Posterior cingulate gyrus (tissue), 11 donors: Measurements from ENCODE around the gene SNX27.
A peak's percentile ranks its signal among the peaks of the same experiment; 100 is the strongest.

Source experiments
- DNase-seq, 10 donors: peaks; one replicate each; pipeline versions ENCODE4 v3.0.0 to v3.0.0-alpha.2; 2020 to 2021; ENCODE audit warnings: mixed read lengths in 3 of 10
- intact Hi-C: fragments of 100-400 bp; cut with DNase I; formaldehyde crosslinking; loops from one replicate; pipeline ENCODE4 v1.15.1; 2023

SNX27 gene

GRCh38 chr1:151611832-151612500, at the start of gene SNX27:
SNX27 (plus strand) TSS chr1:151612050; CDS start chr1:151612202, 152 bp downstream.
- intact Hi-C loops: no loop called here
- peak; percentile 87 to 98 (median 92) for DNase-seq

- no peak for DNase-seq
Observed at GRCh38 chr1:151562661-151563060, 49.2 kb upstream of the SNX27 start.

GRCh38 chr1:151563376-151563775, 48.5 kb upstream of the SNX27 start:
- intact Hi-C loops: no loop called here
- DNase-seq: no peak

More at GRCh38 chr1:151562661-151563060, 49.2 kb upstream of the SNX27 start:
- intact Hi-C loops: no loop called here

- intact Hi-C loops: no loop called here
- DNase-seq: no peak
Observed at GRCh38 chr1:151565502-151566189, 46.2 kb upstream of the SNX27 start.

- DNase-seq: no peak
- intact Hi-C loops: no loop called here
Observed at GRCh38 chr1:151568626-151569088, 43.2 kb upstream of the SNX27 start.

GRCh38 chr1:151570819-151571218, 41.0 kb upstream of the SNX27 start:
- intact Hi-C loops: no loop called here
- no peak for DNase-seq

- intact Hi-C loops: no loop called here
- no peak for DNase-seq
Observed at GRCh38 chr1:151574575-151575529, 37.0 kb upstream of the SNX27 start.

- DNase-seq: no peak
- intact Hi-C loops: no loop called here
Observed at GRCh38 chr1:151577173-151577572, 34.7 kb upstream of the SNX27 start.

GRCh38 chr1:151578941-151579340, 32.9 kb upstream of the SNX27 start:
- DNase-seq: no peak
- intact Hi-C loops: no loop called here

GRCh38 chr1:151579436-151580225, 32.2 kb upstream of the SNX27 start:
- intact Hi-C loops: no loop called here
- peak in 3 of 10 donors; percentile 14 to 79 (median 17) for DNase-seq

- intact Hi-C loops: no loop called here
- DNase-seq: no peak
Observed at GRCh38 chr1:151581451-151581850, 30.4 kb upstream of the SNX27 start.

GRCh38 chr1:151581921-151582320, 29.9 kb upstream of the SNX27 start:
- intact Hi-C loops: no loop called here
- DNase-seq: no peak

GRCh38 chr1:151583796-151584195, 28.1 kb upstream of the SNX27 start:
- intact Hi-C loops: no loop called here
- DNase-seq: no peak

GRCh38 chr1:151584278-151584677, 27.6 kb upstream of the SNX27 start:
- no peak for DNase-seq
- intact Hi-C loops: no loop called here

- intact Hi-C loops: no loop called here
Observed at GRCh38 chr1:151584780-151585179, 27.1 kb upstream of the SNX27 start.

GRCh38 chr1:151585622-151586021, 26.2 kb upstream of the SNX27 start:
- DNase-seq: no peak
- intact Hi-C loops: no loop called here

More at GRCh38 chr1:151584780-151585179, 27.1 kb upstream of the SNX27 start:
- DNase-seq: no peak

- intact Hi-C loops: loop anchor here (5.0 kb wide), 1 partner anchor 146 kb away; no protein-coding TSS in a partner anchor
- DNase-seq: no peak
Observed at GRCh38 chr1:151590961-151591360, 20.9 kb upstream of the SNX27 start.

GRCh38 chr1:151593730-151594129, 18.1 kb upstream of the SNX27 start:
- intact Hi-C loops: loop anchor here (5.0 kb wide), 1 partner anchor 144 kb away; no protein-coding TSS in a partner anchor
- DNase-seq: no peak

GRCh38 chr1:151594143-151594625, 17.7 kb upstream of the SNX27 start:
- intact Hi-C loops: loop anchor here (5.0 kb wide), 1 partner anchor 143 kb away; no protein-coding TSS in a partner anchor
- peak; percentile 60 to 97 (median 78) for DNase-seq
